NCI-H82 treated with DMSO at 0.1 percent for 48 hours (cell line): Measurements from ENCODE around the gene UTF1.

Experiments
- DNase-seq: peaks from one replicate; lab custom pipeline; 2025; ENCODE audit not compliant: unreplicated experiment; lab: John Stamatoyannopoulos, UW

UTF1 gene, protein sequence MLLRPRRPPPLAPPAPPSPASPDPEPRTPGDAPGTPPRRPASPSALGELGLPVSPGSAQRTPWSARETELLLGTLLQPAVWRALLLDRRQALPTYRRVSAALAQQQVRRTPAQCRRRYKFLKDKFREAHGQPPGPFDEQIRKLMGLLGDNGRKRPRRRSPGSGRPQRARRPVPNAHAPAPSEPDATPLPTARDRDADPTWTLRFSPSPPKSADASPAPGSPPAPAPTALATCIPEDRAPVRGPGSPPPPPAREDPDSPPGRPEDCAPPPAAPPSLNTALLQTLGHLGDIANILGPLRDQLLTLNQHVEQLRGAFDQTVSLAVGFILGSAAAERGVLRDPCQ

DNA sequence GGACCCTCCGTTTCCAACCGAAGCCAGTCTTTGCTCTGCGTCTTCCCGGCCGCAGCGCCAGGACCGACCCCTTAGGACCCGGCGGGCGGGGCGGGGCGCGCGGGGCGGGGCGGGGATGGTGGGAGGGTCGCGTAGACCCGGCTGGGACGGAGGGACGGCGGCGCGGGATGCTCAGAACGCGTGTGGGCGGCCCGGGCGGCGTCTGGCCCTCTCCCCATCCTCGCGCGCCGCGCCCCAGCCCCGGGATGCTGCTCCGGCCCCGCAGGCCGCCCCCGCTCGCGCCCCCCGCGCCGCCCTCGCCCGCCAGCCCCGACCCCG is at the start of gene UTF1:
Gene UTF1 (plus strand): TSS at position 174 of the 318 bp plus-strand sequence. CDS start 72 bp downstream, at position 246.
- no peak for DNase-seq

DNA sequence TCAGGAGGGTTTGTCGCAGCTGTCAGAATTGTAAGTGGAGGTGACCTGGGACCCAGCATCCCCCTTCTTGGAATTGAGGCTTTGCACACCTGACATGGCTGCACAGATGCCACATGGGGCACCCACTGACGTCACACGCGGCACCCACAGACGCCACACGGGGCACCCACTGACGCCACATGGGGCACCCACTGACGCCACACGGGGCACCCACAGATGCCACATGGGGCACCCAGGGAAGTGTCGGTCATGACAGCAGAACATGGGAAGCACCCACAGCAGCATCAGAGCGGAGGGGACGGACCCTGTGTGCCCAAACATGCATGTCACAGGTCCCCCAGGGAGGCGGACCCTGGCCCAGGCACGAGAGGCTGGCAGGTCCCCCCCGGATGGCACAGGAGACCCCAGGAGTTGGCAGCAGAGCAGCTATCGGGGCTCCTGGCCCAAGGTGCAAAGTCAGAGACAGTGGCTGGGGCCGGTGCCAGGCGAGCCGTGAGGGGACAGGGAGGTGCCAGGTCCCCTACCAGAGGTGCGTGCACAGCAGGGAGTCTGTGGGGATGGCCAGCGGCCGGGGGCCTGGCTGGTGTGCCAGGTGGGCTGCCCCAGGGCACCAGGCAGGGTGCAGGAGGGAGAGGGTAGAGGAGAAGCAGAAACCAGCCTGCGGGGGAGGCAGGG is 48.9 kb upstream of the UTF1 start:
- DNase-seq, result no peak

DNA sequence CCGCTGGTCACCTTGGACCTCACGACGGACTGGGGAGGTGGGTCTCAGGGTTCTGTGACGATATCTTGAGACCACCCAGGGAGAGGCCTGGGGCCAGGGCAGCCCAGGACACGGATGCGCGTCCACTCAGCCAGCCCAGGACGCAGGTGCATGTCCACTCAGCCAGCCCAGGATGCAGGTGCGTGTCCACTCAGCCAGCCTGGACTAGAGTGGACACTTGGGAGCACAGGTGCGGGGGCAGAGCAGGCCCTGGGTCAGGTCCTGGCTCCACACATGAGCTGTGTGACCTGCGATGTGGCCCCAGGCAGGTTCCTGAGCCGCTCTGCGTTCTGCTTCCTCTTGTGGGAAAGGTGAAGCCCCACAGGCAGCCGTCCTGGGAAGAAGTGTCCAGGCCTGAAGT is 47.8 kb upstream of the UTF1 start:
- no peak for DNase-seq

DNA sequence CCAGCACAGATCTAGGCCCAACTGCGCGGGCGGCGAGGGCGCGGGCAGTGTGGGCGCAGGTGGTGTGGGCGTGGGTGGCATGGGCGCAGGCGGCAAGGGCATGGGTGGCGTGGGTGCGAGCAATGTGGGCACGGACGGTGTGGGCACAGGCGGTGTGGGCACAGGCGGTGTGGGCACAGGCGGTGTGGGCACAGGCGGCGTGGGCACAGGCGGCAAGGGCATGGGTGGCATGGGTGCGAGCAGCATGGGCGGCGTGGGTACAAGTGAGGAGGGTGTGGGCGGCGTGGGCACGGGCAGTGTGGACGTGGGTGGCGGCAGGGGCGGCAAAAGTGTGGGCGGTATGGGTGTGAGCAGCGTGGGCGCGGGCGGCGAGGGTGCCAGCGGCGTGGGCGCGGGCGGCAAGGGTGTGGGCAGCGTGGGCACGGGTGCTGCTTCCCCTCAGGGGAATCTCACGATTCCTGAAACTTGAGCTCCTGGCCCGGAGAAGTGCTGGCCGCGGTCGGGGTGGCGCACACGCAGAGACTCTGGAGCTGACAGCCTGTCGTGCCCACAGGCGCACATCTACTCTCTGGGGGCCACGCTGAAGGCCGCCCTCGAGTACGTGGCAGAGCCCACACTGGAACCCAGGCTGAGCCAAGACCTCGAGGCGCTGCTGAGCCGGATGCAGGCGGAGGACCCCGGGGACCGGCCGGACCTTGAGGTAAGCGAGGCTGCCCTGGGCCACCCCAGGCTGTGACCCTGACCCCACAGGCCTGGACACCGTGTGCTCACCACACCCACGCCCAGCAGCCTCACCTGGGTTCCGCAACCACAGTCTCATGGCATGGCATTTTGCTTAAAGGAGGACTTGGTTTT is 47.0 kb upstream of the UTF1 start:
- DNase-seq, result no peak

DNA sequence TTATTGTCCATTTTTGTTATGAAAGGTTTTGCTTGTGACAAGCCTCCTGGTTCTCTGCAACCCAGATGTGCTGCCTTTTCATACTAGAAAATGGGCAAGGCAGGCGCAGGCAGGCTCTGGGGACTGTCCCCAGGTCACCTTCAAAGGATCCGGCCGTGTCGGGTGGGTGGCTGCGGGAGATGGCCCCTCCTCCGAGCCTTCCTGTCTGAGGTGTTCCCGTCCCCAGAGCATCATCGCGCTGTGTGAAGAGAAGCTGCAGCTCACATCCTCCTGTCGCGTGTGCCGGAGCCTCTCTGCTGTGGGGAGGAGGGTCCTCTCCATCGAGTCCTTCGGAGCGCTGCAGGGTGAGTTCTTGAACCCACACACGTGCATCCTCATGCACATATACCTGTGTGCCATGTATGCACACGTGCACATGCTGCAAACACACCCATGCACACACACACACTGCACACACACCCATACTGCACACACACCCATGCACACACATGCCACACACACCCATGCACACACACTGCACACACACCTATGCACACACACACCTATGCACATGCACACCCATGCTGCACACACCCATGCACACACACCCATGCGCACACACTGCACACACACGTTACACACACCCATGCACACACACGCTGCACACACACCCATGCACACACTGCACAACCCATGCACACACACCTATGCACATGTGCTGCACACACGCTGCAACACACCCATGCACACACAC is 46.2 kb upstream of the UTF1 start:
- no peak for DNase-seq

DNA sequence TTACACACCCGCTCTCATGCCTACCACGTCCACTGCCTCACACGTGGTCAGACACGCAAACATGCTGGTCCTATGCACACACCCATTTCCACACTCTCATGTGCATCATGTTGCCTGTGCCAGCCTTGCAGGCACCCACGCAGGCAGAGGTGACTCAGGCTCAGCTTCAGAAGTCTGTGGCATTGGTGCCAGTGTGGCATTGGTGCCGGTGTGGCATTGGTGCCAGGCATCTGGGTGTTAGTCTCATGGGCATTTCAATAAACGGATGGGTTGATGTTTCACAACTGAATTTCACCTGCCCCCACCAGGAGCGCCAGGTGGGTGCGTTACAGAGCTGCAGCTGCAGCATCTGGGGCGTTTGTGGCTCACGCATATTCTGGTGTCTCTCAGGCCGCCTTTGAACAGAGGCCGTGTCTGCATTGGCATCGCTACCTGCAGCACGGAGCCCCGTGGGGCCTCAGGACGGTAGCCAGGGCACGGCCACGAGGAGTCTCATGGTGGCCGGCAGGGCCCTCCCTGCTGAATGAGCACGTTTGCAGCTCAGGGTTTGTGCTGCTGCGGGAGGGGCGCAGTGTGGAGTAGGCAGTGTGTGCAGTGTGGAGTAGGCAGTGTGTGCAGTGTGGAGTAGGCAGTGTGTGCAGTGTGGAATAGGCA is 45.3 kb upstream of the UTF1 start:
- DNase-seq, result no peak

DNA sequence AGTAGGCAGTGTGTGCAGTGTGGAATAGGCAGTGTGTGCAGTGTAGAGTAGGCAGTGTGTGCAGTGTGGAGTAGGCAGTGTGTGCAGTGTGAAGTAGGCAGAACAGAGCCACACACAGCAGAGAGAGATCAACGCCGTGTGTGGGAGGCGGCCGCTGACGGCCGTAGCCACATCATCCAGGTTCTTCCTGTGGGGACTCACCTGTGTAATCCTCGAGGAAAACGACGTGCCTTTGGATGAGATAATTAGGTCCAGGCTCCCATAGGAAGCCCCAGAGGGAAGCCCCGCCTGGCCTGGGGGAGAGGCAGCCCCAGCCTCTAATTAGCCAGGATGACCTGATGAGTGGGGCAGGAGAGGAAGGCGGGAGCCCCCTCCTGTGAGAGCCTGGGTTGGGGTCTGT is 44.6 kb upstream of the UTF1 start:
- DNase-seq, result no peak

DNA sequence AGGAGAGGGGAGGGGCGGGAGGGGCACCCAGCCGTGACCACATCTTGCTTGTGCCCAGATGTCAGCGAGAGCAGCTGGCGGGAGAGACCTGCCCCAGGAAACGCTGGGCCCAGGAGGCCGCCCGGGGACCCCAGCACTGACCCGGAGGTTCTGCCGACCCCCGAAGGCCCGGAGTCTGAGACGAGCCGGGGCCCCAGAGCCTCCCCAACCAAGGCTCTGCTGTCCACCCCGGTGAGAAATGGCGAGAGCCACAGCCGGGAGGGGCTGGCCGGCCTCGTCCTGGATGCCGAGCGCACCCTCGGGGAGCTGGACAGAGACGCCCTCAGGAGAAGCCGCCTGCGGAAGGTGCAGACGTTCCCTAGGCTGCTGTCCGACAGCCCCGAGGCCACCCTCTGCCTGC is 44.1 kb upstream of the UTF1 start:
- no peak for DNase-seq

DNA sequence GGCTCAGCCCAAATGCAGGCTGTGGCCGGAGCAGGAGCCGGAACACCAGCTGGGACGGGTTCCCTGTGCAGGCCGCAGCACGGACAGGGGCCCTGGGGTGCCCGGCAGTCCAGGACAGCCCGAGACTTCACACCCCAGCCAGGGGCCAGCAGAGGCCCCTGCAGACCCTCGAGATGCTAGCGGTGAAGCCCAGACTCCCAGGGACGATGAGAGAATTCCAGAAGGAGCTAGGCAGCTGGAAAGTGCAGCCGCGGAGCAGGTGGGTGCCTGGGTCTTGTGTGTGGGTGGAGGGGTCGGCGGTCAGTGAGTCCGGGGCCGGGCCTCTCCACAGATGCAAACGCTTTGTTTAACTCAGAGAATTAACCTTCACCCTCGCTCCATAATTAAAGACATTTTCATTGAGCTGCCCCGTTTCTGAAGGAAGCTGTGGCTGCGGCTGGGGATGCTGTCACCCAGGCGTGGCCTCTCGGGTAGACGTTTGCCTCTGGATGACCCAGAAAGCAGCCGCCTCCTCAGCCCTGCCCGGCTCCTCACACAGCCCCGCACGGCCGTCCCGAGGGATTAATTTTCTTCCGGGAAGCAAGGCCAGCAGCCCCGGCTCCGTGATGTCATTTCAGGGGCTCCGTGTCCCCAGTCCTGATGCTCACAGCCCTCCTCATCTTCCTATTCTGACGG is 43.5 kb upstream of the UTF1 start:
- no peak for DNase-seq

DNA sequence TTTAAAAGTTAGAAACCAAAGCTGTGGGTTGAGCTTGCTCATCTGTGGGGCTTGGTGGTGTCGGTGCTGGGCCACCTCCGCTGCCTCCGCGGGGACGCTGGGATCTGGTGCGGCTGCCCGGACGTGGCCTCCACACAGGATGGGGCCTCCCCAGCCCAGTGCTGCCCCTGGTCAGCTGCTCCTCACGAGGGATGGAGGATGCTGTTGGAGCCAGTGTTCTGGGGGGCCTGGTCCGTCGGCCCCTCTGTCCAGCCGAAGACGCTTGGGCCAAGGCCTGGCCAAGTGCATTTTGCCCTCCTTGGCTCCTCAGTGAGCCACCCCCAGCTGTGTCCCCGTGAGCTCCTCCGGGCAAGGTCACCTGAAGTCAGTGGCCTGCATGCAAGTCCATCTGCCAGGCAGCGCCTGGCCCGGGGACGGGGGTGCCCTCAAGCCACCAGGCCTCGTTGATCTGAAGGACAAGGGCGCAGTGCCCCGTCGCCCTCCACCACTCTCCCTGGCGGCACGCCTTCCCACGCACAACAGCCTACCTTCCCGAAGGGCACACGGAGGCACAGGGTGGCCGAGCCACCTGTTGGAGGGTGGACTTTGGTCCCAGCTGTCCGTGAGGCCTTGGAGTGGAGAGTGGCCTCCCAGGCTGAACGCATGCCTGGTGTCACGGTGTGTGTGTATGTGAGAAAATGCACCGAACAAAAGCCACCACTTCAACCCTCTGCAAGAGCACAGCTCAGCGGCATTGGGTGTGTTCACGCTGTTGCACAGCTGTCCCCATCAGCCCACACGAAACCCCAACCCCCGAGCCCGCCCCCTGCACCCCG is 42.7 kb upstream of the UTF1 start:
- DNase-seq, result no peak

DNA sequence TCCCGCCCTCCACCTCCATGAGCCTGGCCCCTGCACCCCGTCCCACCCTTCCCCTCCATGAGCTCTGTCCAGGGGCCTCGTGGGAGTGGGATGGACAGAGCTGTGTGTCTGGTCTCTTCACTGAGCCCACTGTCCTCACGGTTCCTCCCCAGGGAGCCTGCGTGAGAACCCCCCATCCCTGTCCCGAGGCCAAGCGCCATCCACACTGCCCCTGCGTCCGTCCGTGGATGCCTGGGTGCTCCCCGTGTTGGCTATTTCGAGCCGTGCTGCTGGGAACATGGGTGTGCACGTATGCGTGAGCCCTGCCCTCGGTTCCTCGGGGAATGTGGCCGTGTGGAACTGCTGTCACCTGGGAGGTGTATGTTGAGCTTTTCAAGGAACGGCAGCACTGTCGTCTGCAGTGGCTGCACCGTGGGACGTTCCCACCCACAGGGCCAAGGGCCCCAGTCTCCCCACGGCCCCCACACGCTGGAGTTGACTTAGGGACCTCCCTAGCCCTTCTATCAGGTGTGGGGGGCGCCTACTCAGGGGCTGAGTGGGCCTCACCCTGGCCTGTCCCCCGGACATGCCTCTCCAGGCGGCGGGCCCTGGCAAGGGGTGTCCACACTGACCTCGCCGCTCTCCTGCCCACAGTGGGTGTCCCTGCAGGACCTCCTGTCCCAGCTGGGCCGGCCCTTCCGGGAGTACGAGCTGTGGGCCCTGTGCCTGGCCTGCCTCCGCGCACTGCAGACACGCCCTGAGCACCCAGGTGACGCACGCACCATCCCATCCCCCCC is 41.9 kb upstream of the UTF1 start:
- no peak for DNase-seq

DNA sequence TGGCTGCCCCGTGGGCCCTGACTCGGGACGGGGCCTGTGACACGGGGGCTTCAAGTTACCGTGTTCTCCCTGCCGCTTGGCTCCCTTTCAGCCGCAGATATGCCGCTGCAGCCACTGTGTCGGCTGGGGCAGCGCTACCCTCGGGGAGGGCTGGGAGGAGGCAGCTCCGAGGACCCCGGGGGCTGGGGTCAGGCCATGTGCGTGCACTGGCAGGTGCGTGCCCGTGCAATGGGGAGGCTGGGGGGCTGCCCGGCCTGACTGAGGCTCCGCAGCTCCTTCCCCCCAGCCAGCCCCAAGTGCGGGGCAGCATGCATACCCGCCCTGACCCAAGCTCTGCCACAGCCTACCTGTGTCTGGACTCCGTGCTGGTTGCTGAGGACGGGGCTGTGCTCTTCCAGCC is 40.8 kb upstream of the UTF1 start:
- DNase-seq, result no peak

DNA sequence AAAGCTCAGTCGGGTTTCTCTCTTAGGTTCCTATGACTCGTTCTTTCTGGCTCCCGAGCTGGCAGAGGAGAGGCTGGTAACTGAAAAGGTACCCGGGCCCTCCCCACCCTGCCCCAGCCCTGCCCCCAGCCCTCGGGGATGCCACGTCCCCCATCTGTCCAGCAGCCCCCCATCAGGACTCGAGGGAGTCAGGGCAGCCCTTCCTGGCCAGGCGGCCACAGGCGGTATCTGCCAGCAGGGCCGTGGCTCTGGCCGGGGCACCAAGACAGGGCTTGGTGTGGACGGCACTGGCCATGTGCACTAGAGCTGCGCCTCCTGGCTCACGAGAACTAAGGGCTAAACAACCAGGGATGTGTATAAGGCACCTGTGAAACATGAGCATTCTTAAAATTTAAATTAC is 40.3 kb upstream of the UTF1 start:
- DNase-seq, result no peak

DNA sequence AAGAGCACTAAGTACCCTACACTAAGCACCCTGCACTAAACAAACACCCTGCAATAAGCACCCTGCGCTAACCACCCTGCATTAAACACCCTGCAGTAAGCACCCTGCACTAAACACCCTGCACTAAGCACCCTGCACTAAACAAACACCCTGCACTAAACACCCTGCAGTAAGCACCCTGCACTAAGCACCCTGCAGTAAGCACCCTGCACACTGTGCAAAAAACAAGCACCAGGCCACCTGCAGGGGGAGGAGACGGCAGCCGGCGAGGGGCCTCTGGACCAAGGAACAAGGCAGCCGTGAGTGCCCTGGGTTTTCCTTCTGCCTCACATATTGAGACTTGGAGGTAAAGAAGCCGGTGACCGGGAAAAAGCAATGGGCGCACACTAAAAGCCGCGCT is 39.8 kb upstream of the UTF1 start:
- DNase-seq, result no peak

DNA sequence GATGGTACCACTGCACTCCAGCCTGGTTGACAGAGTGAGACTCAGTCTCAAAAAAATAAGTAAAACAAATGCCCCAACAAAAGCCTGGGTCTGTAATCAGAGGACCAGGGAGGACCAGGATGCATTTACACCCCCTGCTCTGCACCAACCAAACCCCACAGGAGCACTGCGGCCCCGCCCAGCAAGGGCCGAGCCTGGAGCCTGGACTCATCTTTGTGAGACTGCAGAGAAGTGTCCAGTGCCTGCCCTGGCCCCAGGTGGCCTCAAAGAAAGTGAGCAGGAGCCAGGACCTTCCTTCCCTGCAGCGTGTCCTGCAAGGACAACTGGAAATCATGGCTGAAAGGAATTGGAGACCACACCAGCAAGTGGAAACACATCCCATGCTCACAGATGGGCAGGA is 38.4 kb upstream of the UTF1 start:
- no peak for DNase-seq

DNA sequence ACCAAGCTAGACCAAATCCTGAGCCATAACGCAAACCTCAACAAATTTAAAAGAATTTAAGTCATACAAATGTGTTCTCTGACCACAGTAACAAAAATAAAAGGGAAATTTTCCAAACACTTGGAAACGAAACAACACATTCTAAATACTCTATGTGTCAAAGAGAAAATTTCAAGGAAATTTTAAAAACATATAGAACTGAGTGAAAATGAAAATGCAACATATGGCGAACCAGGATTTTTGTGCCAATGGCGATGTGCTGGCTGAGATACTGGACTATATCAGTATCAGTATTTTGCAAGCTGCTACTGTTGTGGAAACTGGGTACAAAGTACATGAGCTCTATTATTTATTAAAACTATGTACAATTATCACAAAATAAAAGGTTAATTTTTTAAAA is 35.9 kb upstream of the UTF1 start:
- DNase-seq, result no peak

DNA sequence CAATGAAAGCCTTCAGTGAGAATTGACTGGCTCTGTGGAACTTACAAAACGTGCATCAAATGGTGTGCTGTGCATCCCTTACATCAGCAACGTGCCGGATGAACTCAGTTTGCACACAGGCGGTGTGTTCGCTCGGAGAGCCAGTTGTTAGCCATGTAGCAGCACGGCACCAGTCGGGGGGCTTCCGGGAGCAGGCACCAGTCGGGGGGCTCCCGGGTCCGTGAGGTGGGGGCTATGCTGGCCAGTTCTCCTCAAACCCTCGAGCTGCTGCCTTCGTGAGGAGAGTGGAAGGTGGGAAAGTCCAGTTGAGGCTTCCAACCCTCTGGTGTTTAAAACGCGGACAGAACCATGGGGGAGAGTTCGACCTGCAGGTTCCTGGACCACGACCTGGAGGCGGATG is 34.9 kb upstream of the UTF1 start:
- DNase-seq, result no peak

DNA sequence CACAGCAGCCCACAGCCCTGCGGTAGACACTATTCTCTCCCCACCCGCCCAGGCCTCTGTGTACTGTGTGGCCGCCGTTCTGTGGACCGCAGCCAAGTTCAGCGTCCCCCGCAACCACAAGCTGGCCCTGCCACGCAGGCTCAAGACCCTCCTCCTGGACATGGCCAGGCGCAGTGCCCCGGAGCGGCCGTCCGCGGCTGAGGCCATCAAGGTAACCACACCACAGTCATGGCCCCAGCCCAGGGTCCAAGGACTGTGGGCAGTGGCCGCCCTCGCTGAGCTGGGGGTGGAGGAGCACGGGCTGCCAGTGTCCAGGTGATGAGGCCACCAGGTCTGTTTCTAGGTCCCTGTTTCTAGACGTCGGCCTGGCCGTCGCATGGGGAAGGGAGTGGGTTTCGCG is 34.4 kb upstream of the UTF1 start:
- DNase-seq, result no peak
